GM12891 (cell line): ENCODE results near the gene LYPD4.

ENCODE experiments used
- PAX5 ChIP-seq: IDR thresholded peaks from 2 replicates; pipeline ENCODE4 v1.6.1; 2011; ENCODE audit warnings: low read length, moderate library complexity, mild to moderate bottlenecking; ENCODE audit not compliant: insufficient read depth, severe bottlenecking
- POLR2A ChIP-seq: IDR thresholded peaks from 2 replicates; pipeline ENCODE4 v1.6.1; 2011; ENCODE audit warnings: low read depth, low read length, control low read depth
- POLR2AphosphoS5 ChIP-seq: IDR thresholded peaks from 2 replicates; pipeline ENCODE4 v1.6.1; 2011; ENCODE audit warnings: low read depth, low read length, control low read depth
- POU2F2 ChIP-seq: IDR thresholded peaks from 2 replicates; pipeline ENCODE4 v1.6.1; 2011; ENCODE audit warnings: low read depth, mild to moderate bottlenecking, control low read depth, low read length, moderate library complexity
- TAF1 ChIP-seq: IDR thresholded peaks from 2 replicates; pipeline ENCODE4 v1.6.1; 2011; ENCODE audit warnings: low read depth, low read length, control low read depth

DNA sequence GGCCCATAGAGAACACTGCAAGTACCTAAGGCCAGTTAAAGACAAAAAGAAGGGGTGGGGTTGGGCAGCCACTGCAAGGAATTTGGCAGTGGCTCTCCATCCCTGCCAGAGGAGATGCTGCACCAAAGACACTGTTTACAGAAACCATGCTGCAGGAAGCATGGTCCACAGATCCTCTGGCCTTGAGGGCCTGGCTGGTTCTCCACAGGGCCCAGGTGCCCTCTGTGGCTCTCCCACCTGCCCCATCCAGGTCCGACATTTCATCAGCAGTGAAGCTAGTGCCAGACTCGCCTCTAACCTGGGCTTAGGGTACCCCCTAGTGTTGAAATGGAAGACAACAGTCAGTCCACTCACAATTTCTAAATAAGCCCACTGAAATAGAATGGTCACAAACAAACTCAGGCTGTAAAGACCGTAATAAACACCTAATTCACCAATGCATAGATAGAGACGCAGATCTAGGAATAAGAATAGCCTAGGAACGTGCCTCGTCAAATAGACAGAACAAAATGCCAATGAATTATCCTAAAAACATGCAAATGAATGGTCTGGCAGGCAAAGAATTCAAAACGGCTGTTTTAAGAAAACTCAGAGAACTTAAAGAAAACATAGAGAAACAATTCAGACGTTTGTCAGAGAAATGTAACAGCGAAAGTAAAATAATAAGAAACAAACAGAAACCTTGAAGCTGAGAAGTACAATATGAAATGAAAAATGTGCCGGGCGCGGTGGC lies 23.3 kb downstream of the LYPD4 start:
- TF ChIP-seq POLR2AphosphoS5 (no peak), TAF1 (no peak), POLR2A (no peak), POU2F2 (no peak), PAX5 (no peak)
